GM20431 (cell line): ENCODE data around the gene RNGTT.
"Not testable (repeated sequence)": the region's sequence is repeated elsewhere in the genome, so short reads cannot be mapped to it uniquely, and the experiment has no call there.

ENCODE experiments used
- in situ Hi-C: fragments of 300-500 bp; cut with MseI, MboI; formaldehyde crosslinking; loops from one replicate; pipeline ENCODE4 v1.15.0; 2020; ENCODE audit warnings: low sequenced_read_pairs; ENCODE audit not compliant: unreplicated experiment

RNGTT gene

GRCh38 chr6:88835210-88835609 is 128.2 kb downstream of the RNGTT start:
- in situ Hi-C loops, result no loop called here

- in situ Hi-C loops, result not testable (repeated sequence)
Observed at GRCh38 chr6:88833071-88833470, 130.3 kb downstream of the RNGTT start.

GRCh38 chr6:88827599-88827998 is 135.8 kb downstream of the RNGTT start:
- in situ Hi-C loops, result not testable (repeated sequence)

GRCh38 chr6:88825856-88826255 is 137.6 kb downstream of the RNGTT start:
- in situ Hi-C loops, result no loop called here

GRCh38 chr6:88823998-88824397 is 139.4 kb downstream of the RNGTT start:
- in situ Hi-C loops, result no loop called here

- in situ Hi-C loops, result no loop called here
Observed at GRCh38 chr6:88815491-88815890, 147.9 kb downstream of the RNGTT start.

GRCh38 chr6:88814909-88815308 is 148.5 kb downstream of the RNGTT start:
- in situ Hi-C loops, result no loop called here

GRCh38 chr6:88813045-88813444 is 150.4 kb downstream of the RNGTT start:
- in situ Hi-C loops, result no loop called here

GRCh38 chr6:88810701-88811100 is 152.7 kb downstream of the RNGTT start:
- in situ Hi-C loops, result no loop called here

- in situ Hi-C loops, result no loop called here
Observed at GRCh38 chr6:88810089-88810488, 153.3 kb downstream of the RNGTT start.

GRCh38 chr6:88808381-88808780 is 155.0 kb downstream of the RNGTT start:
- in situ Hi-C loops, result no loop called here

GRCh38 chr6:88807622-88808021 is 155.8 kb downstream of the RNGTT start:
- in situ Hi-C loops, result no loop called here

- in situ Hi-C loops, result no loop called here
Observed at GRCh38 chr6:88806728-88807127, 156.7 kb downstream of the RNGTT start.

- in situ Hi-C loops, result no loop called here
Observed at GRCh38 chr6:88804701-88805100, 158.7 kb downstream of the RNGTT start.

GRCh38 chr6:88785478-88785877 is 177.9 kb downstream of the RNGTT start:
- in situ Hi-C loops, result no loop called here

GRCh38 chr6:88780714-88781389 is 182.6 kb downstream of the RNGTT start:
- in situ Hi-C loops, result no loop called here

GRCh38 chr6:88775866-88776571 is 187.4 kb downstream of the RNGTT start:
- in situ Hi-C loops, result no loop called here

GRCh38 chr6:88768114-88768513 is 195.3 kb downstream of the RNGTT start:
- in situ Hi-C loops, result not testable (repeated sequence)

GRCh38 chr6:88764081-88764480 is 199.3 kb downstream of the RNGTT start:
- in situ Hi-C loops, result no loop called here

- in situ Hi-C loops, result no loop called here
Observed at GRCh38 chr6:88763160-88763559, 200.3 kb downstream of the RNGTT start.

- in situ Hi-C loops, result no loop called here
Observed at GRCh38 chr6:88761237-88762031, 202.0 kb downstream of the RNGTT start.
